ENCODE measurements around the gene CLN6. TPM values are rescaled to one million over a fixed set of nuclear protein-coding genes. Genes with fewer than 3 reads are reported as not detected.

The CLN6 gene
- total RNA-seq, 1 experiment from 2014 or later: 71.9 TPM

DNA sequence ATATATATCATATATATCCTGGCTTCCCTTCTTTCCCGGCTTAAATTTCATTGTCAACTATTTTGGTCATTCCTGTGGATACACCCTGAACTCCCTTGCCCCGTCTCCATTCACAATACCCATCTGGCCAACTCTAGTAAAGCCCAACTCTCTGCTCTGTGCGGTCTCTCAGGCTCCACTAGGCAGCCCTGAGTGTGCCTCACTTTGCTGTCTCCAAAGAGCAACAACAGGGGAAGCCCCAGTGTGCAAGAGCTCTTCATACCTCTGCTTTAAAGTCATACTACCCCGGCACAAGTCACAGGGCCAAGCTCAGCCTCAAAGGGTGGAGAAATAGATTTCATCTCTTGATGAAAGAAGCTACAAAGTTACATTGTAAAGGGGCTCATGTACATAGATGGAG lies 29.2 kb upstream of the CLN6 start:
- no peak overlapping the region for H3K27ac ChIP-seq (ENCODE audit: insufficient read length, low read depth, low read length)
- no peak overlapping the region for H3K4me3 Mint-ChIP-seq
- H4K5ac ChIP-seq (ENCODE audit: insufficient read length, low read depth, low read length): no peak overlapping the region
- H3K27ac Mint-ChIP-seq: peak overlapping the region in 2 of 3 experiments; percentile 13 to 57; a peak in 3 of 7 replicates
- H2BK120ac ChIP-seq (ENCODE audit: low read depth, low read length, poor library complexity, severe bottlenecking): no peak overlapping the region
- H3K9me3 ChIP-seq (ENCODE audit: control insufficient read depth, low read depth, low read length): no peaks in the 10 kb centered on the region
- no peak overlapping the region for H3K9ac ChIP-seq (ENCODE audit: extremely low read depth, insufficient read length, low read length)
- H2AFZ ChIP-seq (ENCODE audit: low read length): no peak overlapping the region
- peaks cover 23 to 33% of the 10 kb centered on the region in 2 experiments for H3K4me1 Mint-ChIP-seq
- no peak overlapping the region for H2AK5ac ChIP-seq (ENCODE audit: insufficient read length, low read length)
- peaks cover 5% of the 10 kb centered on the region; the same call in 1 of the 2 replicates for H3K4me1 ChIP-seq (ENCODE audit: insufficient read depth, low read length)
- DNase-seq: no peak
- no peaks in the 10 kb centered on the region for H4K20me1 ChIP-seq (ENCODE audit: control insufficient read depth, insufficient read depth, insufficient read length)
- no peak overlapping the region for H3K4me2 ChIP-seq (ENCODE audit: insufficient read depth, insufficient read length, low read length)
- no peaks in the 10 kb centered on the region for H3K23me2 ChIP-seq (ENCODE audit: insufficient read length, low read depth, low read length, poor library complexity, severe bottlenecking)
- no peak overlapping the region for H3K18ac ChIP-seq (ENCODE audit: insufficient read length, low read depth, low read length)
- H4K91ac ChIP-seq (ENCODE audit: insufficient read length, low read depth, low read length): no peak overlapping the region
- peaks cover 0 to 3% of the 10 kb centered on the region in 2 experiments; a peak in 1 of 5 replicates for H3K9me3 Mint-ChIP-seq
- H3K27me3 Mint-ChIP-seq (ENCODE audit: low read depth): no peaks in the 10 kb centered on the region; the same call in 1 of the 2 replicates
- no peaks in the 10 kb centered on the region for H3K27me3 ChIP-seq (ENCODE audit: insufficient read depth, low read length)
- TF ChIP-seq, protein P1, sequence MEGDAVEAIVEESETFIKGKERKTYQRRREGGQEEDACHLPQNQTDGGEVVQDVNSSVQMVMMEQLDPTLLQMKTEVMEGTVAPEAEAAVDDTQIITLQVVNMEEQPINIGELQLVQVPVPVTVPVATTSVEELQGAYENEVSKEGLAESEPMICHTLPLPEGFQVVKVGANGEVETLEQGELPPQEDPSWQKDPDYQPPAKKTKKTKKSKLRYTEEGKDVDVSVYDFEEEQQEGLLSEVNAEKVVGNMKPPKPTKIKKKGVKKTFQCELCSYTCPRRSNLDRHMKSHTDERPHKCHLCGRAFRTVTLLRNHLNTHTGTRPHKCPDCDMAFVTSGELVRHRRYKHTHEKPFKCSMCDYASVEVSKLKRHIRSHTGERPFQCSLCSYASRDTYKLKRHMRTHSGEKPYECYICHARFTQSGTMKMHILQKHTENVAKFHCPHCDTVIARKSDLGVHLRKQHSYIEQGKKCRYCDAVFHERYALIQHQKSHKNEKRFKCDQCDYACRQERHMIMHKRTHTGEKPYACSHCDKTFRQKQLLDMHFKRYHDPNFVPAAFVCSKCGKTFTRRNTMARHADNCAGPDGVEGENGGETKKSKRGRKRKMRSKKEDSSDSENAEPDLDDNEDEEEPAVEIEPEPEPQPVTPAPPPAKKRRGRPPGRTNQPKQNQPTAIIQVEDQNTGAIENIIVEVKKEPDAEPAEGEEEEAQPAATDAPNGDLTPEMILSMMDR (conservative IDR thresholded peaks at IDR 0.05): no peak
- no peak overlapping the region for H2BK12ac ChIP-seq (ENCODE audit: insufficient read length, low read depth, low read length)
- H3T11ph ChIP-seq (ENCODE audit: low read length): no peak overlapping the region
- no peak overlapping the region for H3K56ac ChIP-seq (ENCODE audit: insufficient read length, low read depth, low read length)
- H3K23ac ChIP-seq (ENCODE audit: insufficient read length, low read depth, low read length): no peak overlapping the region
- H4K8ac ChIP-seq (replicated peaks; ENCODE audit: insufficient read length, low read depth, low read length): no peak overlapping the region
- H2BK20ac ChIP-seq (ENCODE audit: low read depth, low read length, poor library complexity, severe bottlenecking): no peak overlapping the region
- no peaks in the 10 kb centered on the region for H3K79me2 ChIP-seq (ENCODE audit: insufficient read depth, low read length)
- peaks cover 0 to 2% (median 0%) of the 10 kb centered on the region in 3 experiments; a peak in 3 of 7 replicates for H3K36me3 Mint-ChIP-seq (ENCODE audit: insufficient read depth in 1 of 3, low read depth in 3 of 3)
- no peaks in the 10 kb centered on the region for H3K79me1 ChIP-seq (ENCODE audit: insufficient read depth, low read depth, low read length, poor library complexity, severe bottlenecking)
- no peak overlapping the region for H2BK5ac ChIP-seq (ENCODE audit: insufficient read length, low read length)
- WGBS (ENCODE audit: extremely low coverage, insufficient read length, low lambda C conversion rate): no CpG with 5 or more reads among the region's 4 CpGs
- H3K4ac ChIP-seq (ENCODE audit: low read depth, low read length): no peak overlapping the region
- H2BK15ac ChIP-seq (ENCODE audit: low read depth, low read length): no peak overlapping the region
- H3K14ac ChIP-seq (ENCODE audit: insufficient read depth, low read length): no peak overlapping the region

Measured in H9 (cell line).